Measurements from ENCODE around the gene SELPLG.
"Not testable (repeated sequence)": the region's sequence is repeated elsewhere in the genome, so short reads cannot be mapped to it uniquely, and the experiment has no call there.

Gene SELPLG

GRCh38 chr12:108638141-108638827, 4.6 kb upstream of the SELPLG start:
- no peak for DNase-seq (ENCODE audit: low spot score)

- DNase-seq (ENCODE audit: low spot score), result no peak
These were observed 3.7 kb upstream of the SELPLG start for GRCh38 chr12:108637222-108637971.

GRCh38 chr12:108635997-108636808, 2.5 kb upstream of the SELPLG start:
- no peak for DNase-seq (ENCODE audit: low spot score)

DNA sequence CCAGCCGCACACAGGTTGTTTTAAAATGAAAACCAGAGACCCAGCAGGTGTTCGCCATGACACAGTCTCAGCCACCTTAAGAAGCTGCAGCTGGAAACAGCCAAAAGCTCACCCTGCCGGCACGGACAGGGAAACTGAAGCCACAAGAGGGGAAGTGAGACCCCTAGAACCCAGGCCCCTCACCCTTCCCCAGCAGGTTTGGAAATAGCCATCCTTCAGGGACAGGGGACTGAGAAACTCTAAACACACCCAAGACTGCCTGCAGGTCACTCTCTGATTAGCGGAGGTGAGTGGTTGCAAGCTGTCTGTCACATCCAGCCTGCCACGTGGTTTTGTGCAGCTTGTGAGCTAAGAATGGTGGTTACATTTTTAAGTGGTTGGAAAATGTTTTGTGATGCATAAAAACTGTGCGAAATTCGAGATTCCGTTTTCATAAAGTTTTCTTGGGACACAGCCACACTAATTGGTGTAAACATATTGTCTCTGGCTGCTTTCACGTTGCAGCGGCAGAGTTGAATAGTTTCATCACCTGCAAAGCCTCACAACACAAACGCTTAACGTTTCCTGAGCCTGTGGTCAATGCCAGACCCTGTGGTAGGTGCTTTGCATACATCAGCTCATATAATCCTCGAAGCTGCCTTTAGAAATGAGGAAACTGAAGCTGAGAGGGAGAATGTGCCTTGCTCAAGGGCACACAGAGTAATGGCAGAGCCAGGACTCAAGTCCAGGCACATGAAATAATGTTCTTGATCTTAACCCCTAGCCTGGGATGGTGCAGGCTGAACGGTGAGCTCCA, 1.7 kb upstream of the SELPLG start:
- no peak for DNase-seq (ENCODE audit: low spot score)

DNA sequence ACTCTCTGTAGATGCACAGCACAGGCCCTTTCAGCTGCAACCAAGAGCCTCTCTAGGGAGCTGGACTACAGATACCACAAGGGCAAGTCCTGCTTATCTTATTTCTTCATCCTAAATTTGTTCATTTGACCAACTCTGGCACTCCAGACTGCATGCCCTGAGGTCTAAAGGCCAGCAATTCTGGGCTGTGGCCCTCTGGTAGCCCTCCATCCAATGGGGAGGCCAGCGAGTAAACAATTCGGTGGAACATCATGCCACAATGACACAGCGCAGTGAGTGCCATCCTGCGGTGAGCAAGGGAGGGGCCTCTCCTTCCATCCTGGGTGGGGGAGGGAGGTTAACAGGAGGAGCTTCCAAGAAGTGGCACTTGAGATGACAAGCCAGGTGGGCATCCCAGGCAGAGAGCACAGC, 652 bp upstream of the SELPLG start:
- DNase-seq (ENCODE audit: low spot score), result no peak

- DNase-seq (ENCODE audit: low spot score), result no peak
These were observed 587 bp downstream of the SELPLG start for GRCh38 chr12:108633081-108633533.

DNA sequence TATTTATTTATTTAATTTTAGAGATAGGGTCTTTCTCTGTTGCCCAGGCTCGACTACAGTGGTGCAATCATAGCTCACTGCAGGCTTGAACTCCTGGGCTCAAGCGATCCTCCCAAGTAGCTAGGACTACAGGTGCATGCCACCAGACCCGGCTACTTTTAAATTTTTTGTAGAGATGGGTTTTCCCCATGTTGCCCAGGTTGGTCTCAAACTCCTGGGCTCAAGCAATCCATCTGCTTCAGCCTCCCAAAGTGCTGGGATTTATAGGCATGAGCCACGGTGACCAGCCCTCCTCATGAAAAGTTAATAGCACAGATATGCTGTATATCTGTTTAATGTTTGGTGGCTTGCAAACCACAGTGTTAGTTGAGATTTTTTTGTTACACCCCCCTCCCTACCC, 2.4 kb downstream of the SELPLG start:
- DNase-seq (ENCODE audit: low spot score), result not testable (repeated sequence)

GRCh38 chr12:108630481-108631207, 3.0 kb downstream of the SELPLG start:
- DNase-seq (ENCODE audit: low spot score), result no peak

GRCh38 chr12:108629824-108630476, 3.7 kb downstream of the SELPLG start:
- DNase-seq (ENCODE audit: low spot score), result peak; percentile 65

DNA sequence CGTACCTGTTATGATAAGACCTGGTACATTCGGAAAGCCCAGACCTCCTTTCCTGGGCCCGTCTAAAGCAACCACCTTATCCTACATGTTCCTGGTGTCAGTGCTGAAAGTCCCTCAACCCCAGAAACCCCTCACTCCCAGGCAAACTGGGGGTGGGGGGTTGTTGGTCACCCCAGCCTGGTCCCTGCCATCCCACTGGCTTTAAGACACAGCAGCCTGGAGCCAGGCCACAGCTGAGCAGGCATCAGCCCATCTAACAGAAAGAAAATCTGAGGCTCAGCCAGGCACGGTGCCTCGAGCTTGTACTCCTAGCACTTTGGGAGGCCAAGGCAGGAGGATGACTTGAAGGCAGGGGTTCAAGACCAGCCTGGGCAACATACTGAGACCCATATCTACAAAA, 4.5 kb downstream of the SELPLG start:
- no peak for DNase-seq (ENCODE audit: low spot score)

GRCh38 chr12:108627134-108627920, 6.4 kb downstream of the SELPLG start:
- no peak for DNase-seq (ENCODE audit: low spot score)

DNA sequence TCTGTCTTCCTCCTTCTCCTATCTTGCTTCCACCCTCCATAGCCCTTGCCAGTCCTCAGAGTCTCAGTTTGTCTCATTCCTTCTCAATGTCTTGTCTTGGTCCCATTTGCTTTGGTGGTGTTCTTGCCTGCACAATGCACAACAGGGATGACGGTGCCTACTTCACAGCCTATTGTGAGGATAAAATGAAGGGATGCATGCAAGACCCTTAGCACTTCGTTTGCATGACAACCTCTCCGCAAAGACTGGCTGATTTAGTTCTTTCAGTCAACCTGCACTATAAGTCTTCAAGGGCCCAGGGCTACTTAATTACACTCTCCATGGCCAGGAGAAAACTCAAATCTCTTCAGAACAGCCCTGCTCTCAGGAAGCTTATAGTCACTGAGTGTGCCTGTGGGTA, 8.5 kb downstream of the SELPLG start:
- no peak for DNase-seq (ENCODE audit: low spot score)

DNA sequence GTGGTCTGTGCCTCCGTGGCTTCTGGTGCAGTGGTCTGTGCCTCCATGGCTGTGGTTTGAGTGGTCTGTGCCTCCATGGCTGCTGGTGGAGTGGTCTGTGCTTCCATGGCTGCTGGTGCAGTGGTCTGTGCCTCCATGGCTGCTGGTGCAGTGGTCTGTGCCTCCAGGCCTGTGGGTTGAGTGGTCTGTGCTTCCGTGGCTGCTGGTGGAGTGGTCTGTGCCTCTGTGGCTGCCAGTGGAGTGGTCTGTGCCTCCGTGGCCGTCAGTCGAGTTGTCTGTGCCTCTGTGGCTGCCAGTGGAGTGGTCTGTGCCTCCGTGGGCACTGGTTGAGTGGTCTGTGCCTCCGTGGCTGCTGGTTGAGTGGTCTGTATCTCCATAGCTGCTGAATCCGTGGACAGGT, 10.1 kb downstream of the SELPLG start:
- no peak for DNase-seq (ENCODE audit: low spot score)

DNA sequence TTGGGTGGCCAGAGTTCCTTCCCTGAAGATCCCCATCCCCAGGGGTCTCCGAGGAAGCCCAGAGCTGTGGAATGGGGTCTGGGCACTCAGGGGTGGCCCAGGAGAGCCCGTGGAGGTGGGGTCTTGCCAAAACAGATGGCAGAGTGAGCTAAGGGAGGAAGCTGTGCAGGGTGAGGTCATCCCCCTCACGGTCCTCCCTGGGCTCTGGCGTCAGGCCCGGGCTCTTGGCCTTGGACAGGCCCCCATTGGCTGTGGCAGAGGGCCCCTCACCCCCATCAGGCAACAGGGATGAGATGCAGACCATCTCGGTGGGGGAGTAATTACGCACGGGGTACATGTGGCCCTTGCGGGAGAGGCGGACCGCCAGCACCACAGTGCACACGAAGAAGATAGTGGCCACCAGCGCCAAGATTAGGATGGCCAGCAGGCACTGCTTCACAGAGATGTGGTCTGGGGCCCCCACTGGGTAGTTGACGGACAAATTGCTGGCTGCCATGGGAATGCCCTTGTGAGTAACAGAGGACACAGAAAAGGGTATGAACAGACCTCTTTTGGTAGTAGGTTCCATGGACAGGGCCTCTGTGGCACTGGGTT, 10.7 kb downstream of the SELPLG start:
- DNase-seq (ENCODE audit: low spot score), result no peak

DNA sequence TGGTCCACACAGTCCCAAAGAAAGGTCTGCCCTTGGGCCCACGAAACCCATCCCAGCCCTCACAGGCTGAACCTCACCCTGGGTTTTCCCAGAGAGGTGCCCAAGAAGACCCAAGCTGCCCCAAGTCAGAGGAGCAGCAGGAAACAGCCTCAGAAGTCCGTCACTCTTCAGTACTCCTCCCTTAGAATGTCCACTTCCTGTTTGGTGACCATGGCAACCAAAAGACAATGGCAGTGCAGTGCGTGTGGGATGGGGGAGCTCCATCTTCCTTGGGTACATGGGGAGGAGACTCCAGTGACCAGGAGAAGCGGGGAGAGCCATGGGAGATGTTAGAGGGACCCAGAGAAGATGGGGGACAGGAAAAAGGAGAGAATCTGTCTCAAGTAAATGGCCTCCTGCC, 11.3 kb downstream of the SELPLG start:
- DNase-seq (ENCODE audit: low spot score), result peak; percentile 92

DNA sequence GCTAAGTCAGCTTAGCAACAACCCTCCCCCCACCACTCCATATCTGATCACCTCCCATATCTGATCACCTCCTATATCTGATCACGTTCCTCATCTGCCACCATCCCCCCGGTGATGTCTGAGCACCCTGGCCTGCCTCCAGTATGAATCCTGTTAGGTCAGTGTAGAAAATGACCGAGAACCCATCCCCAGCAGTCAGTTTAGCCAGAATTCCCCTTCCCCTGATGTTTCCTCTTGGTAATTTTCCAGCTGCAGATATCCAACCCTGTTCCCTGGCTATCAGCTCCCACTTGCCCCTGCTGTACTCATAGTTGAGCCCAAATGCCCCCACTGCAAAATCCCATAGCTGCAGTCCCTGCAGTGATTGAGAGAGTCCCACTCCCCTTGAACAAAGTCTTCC, 12.5 kb downstream of the SELPLG start:
- no peak for DNase-seq (ENCODE audit: low spot score)

DNA sequence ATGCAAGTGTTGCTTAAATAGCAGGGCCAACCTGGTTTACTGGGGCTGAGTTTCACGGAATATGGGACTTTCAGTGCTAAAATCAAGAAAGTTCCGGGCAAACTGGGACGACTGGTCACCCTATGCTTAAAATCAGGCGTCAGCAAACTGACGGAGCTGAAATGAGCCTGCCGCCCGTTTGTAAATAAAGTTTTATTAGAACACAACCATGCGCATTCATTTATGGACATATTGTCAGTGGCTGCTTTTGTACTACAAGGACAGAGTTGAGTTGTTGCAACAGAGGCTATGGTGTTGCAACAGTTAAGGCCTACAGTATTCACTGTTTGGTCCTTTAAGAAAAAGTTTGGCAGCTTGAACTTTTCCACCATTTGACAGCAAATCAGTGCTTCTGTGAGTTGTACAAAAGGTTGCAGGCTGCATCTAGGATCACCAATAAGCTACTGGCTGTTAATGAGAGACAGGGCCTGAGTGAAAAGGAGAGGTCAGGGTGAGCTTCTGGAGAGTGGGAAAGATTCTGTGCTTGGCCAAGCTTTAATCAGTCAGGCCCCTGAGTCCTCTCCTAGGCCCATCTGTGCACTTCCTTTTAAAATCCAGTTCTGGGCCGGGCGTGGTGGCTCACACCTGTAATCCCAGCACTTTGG, 13.3 kb downstream of the SELPLG start:
- no peak for DNase-seq (ENCODE audit: low spot score)

- DNase-seq (ENCODE audit: low spot score), result no peak
These were observed 14.1 kb downstream of the SELPLG start for GRCh38 chr12:108619369-108620160.

Measured in kidney capillary endothelial cell (primary cell).